ENCODE results near the gene OGDH.
"Not testable (repeated sequence)": the region's sequence is repeated elsewhere in the genome, so short reads cannot be mapped to it uniquely, and the experiment has no call there.

OGDH gene

GRCh38 chr7:44703391-44703790 lies 97.0 kb downstream of the OGDH start:
- H3K27me3 ChIP-seq (replicated peaks in 2 of 5; ENCODE audit: control insufficient read depth in 4 of 5, insufficient read depth in 5 of 5, low read length in 4 of 5); H3K4me1 ChIP-seq (ENCODE audit: control extremely low read depth in 1 of 4, control insufficient read depth in 4 of 4, insufficient read depth in 4 of 4, low read length in 3 of 4); POLR2A ChIA-PET; CTCF ChIA-PET; H3K9me3 ChIP-seq (ENCODE audit: control extremely low read depth in 1 of 5, control insufficient read depth in 4 of 5, insufficient read depth in 2 of 5, low read depth in 1 of 5, low read length in 4 of 5); H3K4me3 ChIP-seq (ENCODE audit: control insufficient read depth in 1 of 7, extremely low read depth in 1 of 7, insufficient read depth in 4 of 7, low read depth in 2 of 7, low read length in 6 of 7); DNase-seq; H3K27ac ChIP-seq (ENCODE audit: insufficient read depth in 1 of 2, low read depth in 1 of 2, low read length in 2 of 2, poor library complexity in 1 of 2, severe bottlenecking in 2 of 2): not testable (repeated sequence)
- peaks cover 8 to 67% (median 37%) of the 10 kb centered on the region in 4 experiments for H3K36me3 ChIP-seq (ENCODE audit: control insufficient read depth in 4 of 4, insufficient read depth in 4 of 4, low read length in 3 of 4)
- WGBS (ENCODE audit: insufficient coverage), result 99% methylated on average over 8 of the region's 10 CpGs

GRCh38 chr7:44703921-44704320 lies 97.5 kb downstream of the OGDH start:
- Histone ChIP-seq H3K36me3 (ENCODE audit: control insufficient read depth in 4 of 4, insufficient read depth in 4 of 4, low read length in 3 of 4) (peaks cover 8 to 68% (median 38%) of the 10 kb centered on the region in 4 experiments), H3K27ac (ENCODE audit: insufficient read depth in 1 of 2, low read depth in 1 of 2, low read length in 2 of 2, poor library complexity in 1 of 2, severe bottlenecking in 2 of 2) (no peak overlapping the region), H3K4me3 (ENCODE audit: control insufficient read depth in 1 of 7, extremely low read depth in 1 of 7, insufficient read depth in 4 of 7, low read depth in 2 of 7, low read length in 6 of 7) (no peak overlapping the region), H3K27me3 (replicated peaks in 2 of 5; ENCODE audit: control insufficient read depth in 4 of 5, insufficient read depth in 5 of 5, low read length in 4 of 5) (no peaks in the 10 kb centered on the region), H3K4me1 (ENCODE audit: control extremely low read depth in 1 of 4, control insufficient read depth in 4 of 4, insufficient read depth in 4 of 4, low read length in 3 of 4) (no peaks in the 10 kb centered on the region), H3K9me3 (ENCODE audit: control extremely low read depth in 1 of 5, control insufficient read depth in 4 of 5, insufficient read depth in 2 of 5, low read depth in 1 of 5, low read length in 4 of 5) (peaks cover 0 to 4% (median 0%) of the 10 kb centered on the region in 5 experiments)
- no peak for DNase-seq
- CTCF ChIA-PET, result no interaction called here
- 100% methylated on average over 1 of the region's 1 CpG for whole genome bisulfite sequencing (ENCODE audit: insufficient coverage)
- POLR2A ChIA-PET, result no interaction called here

- CTCF ChIA-PET, result interaction anchor here (0.6 kb wide), 1 partner anchor 52 kb away, joined by 3 read pairs; no protein-coding TSS in a partner anchor
- Histone ChIP-seq H3K4me1 (ENCODE audit: control extremely low read depth in 1 of 4, control insufficient read depth in 4 of 4, insufficient read depth in 4 of 4, low read length in 3 of 4) (no peaks in the 10 kb centered on the region), H3K9me3 (ENCODE audit: control extremely low read depth in 1 of 5, control insufficient read depth in 4 of 5, insufficient read depth in 2 of 5, low read depth in 1 of 5, low read length in 4 of 5) (peaks cover 0 to 2% (median 0%) of the 10 kb centered on the region in 5 experiments), H3K4me3 (ENCODE audit: control insufficient read depth in 1 of 7, extremely low read depth in 1 of 7, insufficient read depth in 4 of 7, low read depth in 2 of 7, low read length in 6 of 7) (no peak overlapping the region), H3K27me3 (replicated peaks in 2 of 5; ENCODE audit: control insufficient read depth in 4 of 5, insufficient read depth in 5 of 5, low read length in 4 of 5) (no peaks in the 10 kb centered on the region), H3K27ac (ENCODE audit: insufficient read depth in 1 of 2, low read depth in 1 of 2, low read length in 2 of 2, poor library complexity in 1 of 2, severe bottlenecking in 2 of 2) (no peak overlapping the region), H3K36me3 (ENCODE audit: control insufficient read depth in 4 of 4, insufficient read depth in 4 of 4, low read length in 3 of 4) (peaks cover 5 to 62% (median 38%) of the 10 kb centered on the region in 4 experiments)
- POLR2A ChIA-PET, result no interaction called here
- no peak for DNase-seq
- WGBS (ENCODE audit: insufficient coverage), result 93% methylated on average over 3 of the region's 3 CpGs
Measured at GRCh38 chr7:44705434-44705833, 99.0 kb downstream of the OGDH start.

- no peak overlapping the region for H3K27ac ChIP-seq (ENCODE audit: insufficient read depth in 1 of 2, low read depth in 1 of 2, low read length in 2 of 2, poor library complexity in 1 of 2, severe bottlenecking in 2 of 2)
- ChIA-PET POLR2A (no interaction called here), CTCF (no interaction called here)
- no peak overlapping the region for H3K4me3 ChIP-seq (ENCODE audit: control insufficient read depth in 1 of 7, extremely low read depth in 1 of 7, insufficient read depth in 4 of 7, low read depth in 2 of 7, low read length in 6 of 7)
- DNase-seq, result no peak
- H3K9me3 ChIP-seq (ENCODE audit: control extremely low read depth in 1 of 5, control insufficient read depth in 4 of 5, insufficient read depth in 2 of 5, low read depth in 1 of 5, low read length in 4 of 5), result peaks cover 0 to 2% (median 0%) of the 10 kb centered on the region in 5 experiments
- peaks cover 5 to 46% (median 35%) of the 10 kb centered on the region in 4 experiments for H3K36me3 ChIP-seq (ENCODE audit: control insufficient read depth in 4 of 4, insufficient read depth in 4 of 4, low read length in 3 of 4)
- 97% methylated on average over 19 of the region's 20 CpGs for WGBS (ENCODE audit: insufficient coverage)
- peaks cover 0 to 1% (median 0%) of the 10 kb centered on the region in 4 experiments for H3K4me1 ChIP-seq (ENCODE audit: control extremely low read depth in 1 of 4, control insufficient read depth in 4 of 4, insufficient read depth in 4 of 4, low read length in 3 of 4)
- no peaks in the 10 kb centered on the region for H3K27me3 ChIP-seq (replicated peaks in 2 of 5; ENCODE audit: control insufficient read depth in 4 of 5, insufficient read depth in 5 of 5, low read length in 4 of 5)
Measured at GRCh38 chr7:44706788-44707557, 100.5 kb downstream of the OGDH start.

DNA sequence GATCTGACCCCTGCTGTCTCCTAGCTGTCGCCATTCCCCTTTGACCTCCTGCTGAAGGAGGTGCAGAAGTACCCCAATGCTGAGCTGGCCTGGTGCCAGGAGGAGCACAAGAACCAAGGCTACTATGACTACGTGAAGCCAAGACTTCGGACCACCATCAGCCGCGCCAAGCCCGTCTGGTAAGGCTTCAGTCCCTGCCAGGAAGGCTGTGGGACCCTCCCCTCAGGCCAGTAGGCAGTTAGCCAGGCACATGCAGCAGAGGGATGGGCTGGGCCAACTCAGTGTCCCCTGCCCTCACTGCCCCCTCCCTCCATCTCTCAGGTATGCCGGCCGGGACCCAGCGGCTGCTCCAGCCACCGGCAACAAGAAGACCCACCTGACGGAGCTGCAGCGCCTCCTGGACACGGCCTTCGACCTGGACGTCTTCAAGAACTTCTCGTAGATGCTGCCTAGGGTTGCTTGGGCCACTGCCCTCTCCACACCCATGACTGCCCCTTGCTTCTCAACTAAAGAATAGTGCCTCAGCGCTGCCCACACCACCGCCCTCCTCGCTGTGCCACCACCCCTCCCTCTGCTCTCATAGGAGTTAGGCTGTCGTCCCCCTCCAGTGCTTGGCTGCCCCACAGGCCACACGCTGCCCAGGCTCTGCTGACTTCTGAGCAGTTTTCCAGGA lies 101.3 kb downstream of the OGDH start:
- ChIA-PET CTCF (no interaction called here), POLR2A (no interaction called here)
- no peaks in the 10 kb centered on the region for H3K27me3 ChIP-seq (replicated peaks in 2 of 5; ENCODE audit: control insufficient read depth in 4 of 5, insufficient read depth in 5 of 5, low read length in 4 of 5)
- WGBS (ENCODE audit: insufficient coverage), result 96% methylated on average over 10 of the region's 21 CpGs
- H3K4me3 ChIP-seq (ENCODE audit: control insufficient read depth in 1 of 7, extremely low read depth in 1 of 7, insufficient read depth in 4 of 7, low read depth in 2 of 7, low read length in 6 of 7), result no peak overlapping the region
- H3K27ac ChIP-seq (ENCODE audit: insufficient read depth in 1 of 2, low read depth in 1 of 2, low read length in 2 of 2, poor library complexity in 1 of 2, severe bottlenecking in 2 of 2), result no peak overlapping the region
- peaks cover 0 to 2% (median 0%) of the 10 kb centered on the region in 5 experiments for H3K9me3 ChIP-seq (ENCODE audit: control extremely low read depth in 1 of 5, control insufficient read depth in 4 of 5, insufficient read depth in 2 of 5, low read depth in 1 of 5, low read length in 4 of 5)
- DNase-seq, result no peak
- peaks cover 5 to 42% (median 32%) of the 10 kb centered on the region in 4 experiments for H3K36me3 ChIP-seq (ENCODE audit: control insufficient read depth in 4 of 4, insufficient read depth in 4 of 4, low read length in 3 of 4)
- peaks cover 0 to 4% (median 0%) of the 10 kb centered on the region in 4 experiments for H3K4me1 ChIP-seq (ENCODE audit: control extremely low read depth in 1 of 4, control insufficient read depth in 4 of 4, insufficient read depth in 4 of 4, low read length in 3 of 4)

GRCh38 chr7:44709011-44709915 lies 102.8 kb downstream of the OGDH start:
- no peak for DNase-seq
- 96% methylated on average over 17 of the region's 19 CpGs for WGBS (ENCODE audit: insufficient coverage)
- POLR2A ChIA-PET, result no interaction called here
- H3K36me3 ChIP-seq (ENCODE audit: control insufficient read depth in 4 of 4, insufficient read depth in 4 of 4, low read length in 3 of 4), result peaks cover 3 to 42% (median 25%) of the 10 kb centered on the region in 4 experiments
- no peak overlapping the region for H3K4me3 ChIP-seq (ENCODE audit: control insufficient read depth in 1 of 7, extremely low read depth in 1 of 7, insufficient read depth in 4 of 7, low read depth in 2 of 7, low read length in 6 of 7)
- H3K27ac ChIP-seq (ENCODE audit: insufficient read depth in 1 of 2, low read depth in 1 of 2, low read length in 2 of 2, poor library complexity in 1 of 2, severe bottlenecking in 2 of 2), result no peak overlapping the region
- peaks cover 0 to 4% (median 0%) of the 10 kb centered on the region in 4 experiments for H3K4me1 ChIP-seq (ENCODE audit: control extremely low read depth in 1 of 4, control insufficient read depth in 4 of 4, insufficient read depth in 4 of 4, low read length in 3 of 4)
- no peaks in the 10 kb centered on the region for H3K9me3 ChIP-seq (ENCODE audit: control extremely low read depth in 1 of 5, control insufficient read depth in 4 of 5, insufficient read depth in 2 of 5, low read depth in 1 of 5, low read length in 4 of 5)
- CTCF ChIA-PET, result interaction anchor here (0.8 kb wide), 1 partner anchor 9 kb away, joined by 3 read pairs; no protein-coding TSS in a partner anchor
- H3K27me3 ChIP-seq (replicated peaks in 2 of 5; ENCODE audit: control insufficient read depth in 4 of 5, insufficient read depth in 5 of 5, low read length in 4 of 5), result no peaks in the 10 kb centered on the region

Data from common myeloid progenitor, CD34-positive (primary cell).